HEK293T (cell line): Measurements from ENCODE around the gene FRRS1L.

Experiments used
- ARNT ChIP-seq: fragments of 450-650 bp; IDR thresholded peaks from 2 replicates; pipeline ENCODE4 v1.6.1; 2017; ENCODE audit warnings: mild to moderate bottlenecking
- BHLHE40 ChIP-seq: fragments of 450-650 bp; IDR thresholded peaks from 2 replicates; pipeline ENCODE4 v1.6.1; 2016; ENCODE audit warnings: mild to moderate bottlenecking, moderate library complexity, borderline replicate concordance
- FOXA1 ChIP-seq: fragments of 450-650 bp; IDR thresholded peaks from 2 replicates; pipeline ENCODE4 v1.6.1; 2016; ENCODE audit warnings: mild to moderate bottlenecking
- LEF1 ChIP-seq: fragments of 450-650 bp; IDR thresholded peaks from 2 replicates; pipeline ENCODE4 v1.6.1; 2017; ENCODE audit warnings: mild to moderate bottlenecking, borderline replicate concordance
- NFRKB ChIP-seq: fragments of 450-650 bp; IDR thresholded peaks from 2 replicates; pipeline ENCODE4 v1.6.1; 2016; ENCODE audit warnings: mild to moderate bottlenecking, moderate library complexity
- PKNOX1 ChIP-seq: fragments of 450-650 bp; IDR thresholded peaks from 2 replicates; pipeline ENCODE4 v1.6.1; 2016
- SP1 ChIP-seq: fragments of 450-650 bp; IDR thresholded peaks from 2 replicates; pipeline ENCODE4 v1.6.1; 2017
- TARDBP ChIP-seq: fragments of 450-650 bp; IDR thresholded peaks from 2 replicates; pipeline ENCODE4 v1.6.1; 2016
- ZNF384 ChIP-seq: fragments of 450-650 bp; IDR thresholded peaks from 2 replicates; pipeline ENCODE4 v1.6.1; 2016

GRCh38 chr9:109138421-109138820 lies 28.6 kb downstream of the FRRS1L start:
- TF ChIP-seq BHLHE40 (no peak), NFRKB (no peak), ZNF384 (no peak), SP1 (no peak), ARNT (no peak), PKNOX1 (no peak), LEF1 (no peak), TARDBP (no peak), FOXA1 (no peak)
